Fibroblast of skin of right biceps (primary cell): ENCODE results near the gene HYAL2.

Experiments used
- DNase-seq: peaks from one replicate; pipeline ENCODE4 v3.0.0-alpha.2; 2013

Gene HYAL2

DNA sequence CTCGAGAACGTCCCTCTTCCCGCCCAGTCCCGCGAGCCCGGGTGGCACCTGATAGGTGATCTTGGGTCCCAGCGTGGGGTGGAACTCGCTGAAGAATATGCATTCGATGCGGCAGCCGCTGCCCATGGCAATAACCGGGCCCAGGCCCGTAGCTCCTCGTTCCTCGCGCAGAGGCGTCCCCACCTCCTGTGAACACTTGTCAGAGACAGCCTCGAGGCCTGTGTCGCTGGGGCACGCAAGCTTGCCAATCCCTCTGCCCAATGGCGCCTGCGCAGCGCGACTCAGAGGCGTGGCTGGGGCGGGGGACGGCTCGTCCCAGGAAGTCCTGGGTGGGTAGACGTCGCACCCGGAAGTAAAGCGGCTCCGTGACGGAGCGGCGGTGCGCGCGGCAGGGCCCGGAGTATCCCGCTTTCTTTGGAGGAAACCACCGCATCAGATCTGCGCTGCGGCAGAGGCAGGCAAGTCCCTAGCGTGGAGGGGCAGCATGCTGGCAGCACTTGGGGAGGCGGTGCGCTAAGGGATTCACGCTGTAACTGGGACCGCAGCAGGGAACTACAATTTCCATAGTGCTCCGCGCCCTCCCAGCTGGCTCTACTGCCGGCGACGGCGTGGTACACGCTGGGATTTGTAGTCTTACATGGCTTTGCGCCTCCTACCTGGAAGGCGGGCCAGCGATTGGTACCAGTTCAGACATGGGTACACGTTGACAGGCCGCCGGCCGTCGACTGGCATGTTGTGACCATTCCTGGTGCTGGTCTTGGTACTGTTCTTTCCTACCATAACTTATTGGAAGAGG, 28.2 kb upstream of the HYAL2 start, which contains the start of the genes CYB561D2 and NPRL2:
CYB561D2 (plus strand) TSS at position 336 of the 796 bp plus-strand sequence. CDS start 572 bp downstream, outside the sequence.
NPRL2 (minus strand) TSS at position 249 of the 796 bp plus-strand sequence; CDS start at position 126, 123 bp downstream.
- DNase-seq = peak; percentile 91

DNA sequence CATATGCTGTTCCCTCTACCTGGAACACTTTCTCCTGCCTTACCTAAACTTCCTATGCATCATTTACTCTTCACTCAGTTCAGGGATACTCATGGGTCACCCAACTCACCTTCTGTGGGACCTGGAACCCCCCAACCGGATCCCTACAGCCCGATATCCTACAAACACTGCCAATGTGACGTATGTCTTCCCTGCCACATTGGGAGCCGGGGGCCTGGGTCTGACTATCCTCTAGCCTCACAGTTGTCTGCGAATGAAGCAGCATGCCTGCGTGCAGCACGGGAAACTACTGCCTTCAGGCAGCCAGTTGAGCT, 27.6 kb upstream of the HYAL2 start:
- no peak for DNase-seq

DNA sequence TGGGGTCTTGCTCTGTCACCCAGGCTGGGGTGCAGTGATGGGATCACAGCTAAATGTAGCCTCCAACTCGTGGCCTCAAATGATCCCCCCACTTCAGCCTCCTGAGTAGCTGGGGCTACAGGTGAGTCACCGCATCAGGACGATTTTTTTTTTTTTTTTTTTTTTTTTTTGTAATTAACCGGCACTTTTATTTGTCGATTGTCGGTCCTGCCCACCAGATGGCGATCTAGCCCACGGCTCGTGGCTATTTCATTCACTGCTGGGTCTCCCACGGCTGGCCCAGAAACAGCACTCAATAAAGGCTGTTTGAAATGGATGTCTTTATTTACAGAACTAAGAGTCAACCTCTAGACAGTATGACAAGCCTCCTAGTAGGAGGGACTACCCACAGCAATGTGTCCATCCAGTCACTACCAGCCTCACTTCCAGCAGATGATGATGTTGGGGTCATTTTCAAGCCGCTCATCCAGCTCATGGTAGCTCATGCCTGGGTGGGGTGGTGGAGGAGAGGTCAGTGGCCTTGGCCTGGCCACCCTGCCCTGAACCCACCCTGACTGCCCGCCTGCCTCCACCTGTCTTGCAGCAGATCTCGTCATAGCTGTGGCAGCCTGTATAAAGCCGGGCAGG, 24.8 kb upstream of the HYAL2 start:
- peak; percentile 76 for DNase-seq

DNA sequence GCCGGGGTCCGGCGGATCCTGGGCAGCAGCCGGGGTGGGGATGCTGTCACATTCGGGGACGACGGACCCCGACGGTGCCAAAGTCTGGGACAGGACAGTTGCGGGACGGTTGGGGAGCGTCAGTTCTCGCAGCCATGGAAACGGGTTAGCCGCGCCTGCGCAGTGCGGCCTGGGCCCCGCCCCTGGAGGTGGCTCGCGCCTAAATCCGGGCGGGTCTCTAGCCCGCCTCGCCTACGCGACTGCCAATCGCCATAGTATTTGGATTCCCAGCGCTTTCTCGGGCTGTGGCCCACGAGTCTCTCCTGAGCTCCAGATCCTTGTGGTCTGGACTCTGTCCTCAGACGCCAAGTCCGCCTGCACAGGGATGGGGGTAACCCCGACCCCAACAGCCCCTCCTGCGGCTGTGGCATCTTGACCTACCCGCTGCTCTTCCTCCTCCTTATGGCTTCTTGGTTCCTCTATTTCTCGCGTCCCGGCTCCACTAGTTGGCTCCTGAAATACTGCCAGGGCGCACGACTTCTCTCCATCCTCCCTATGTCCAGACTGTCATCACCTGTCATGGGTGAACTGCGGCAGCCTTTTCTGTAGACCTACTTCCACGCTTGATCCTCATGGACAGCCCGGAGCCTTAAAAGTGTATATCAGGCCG, 23.2 kb upstream of the HYAL2 start, which contains the start of gene ZMYND10:
ZMYND10 (minus strand) TSS at position 147 of the 649 bp plus-strand sequence. CDS start 153 bp downstream, outside the sequence.
- DNase-seq = peak; percentile 51

DNA sequence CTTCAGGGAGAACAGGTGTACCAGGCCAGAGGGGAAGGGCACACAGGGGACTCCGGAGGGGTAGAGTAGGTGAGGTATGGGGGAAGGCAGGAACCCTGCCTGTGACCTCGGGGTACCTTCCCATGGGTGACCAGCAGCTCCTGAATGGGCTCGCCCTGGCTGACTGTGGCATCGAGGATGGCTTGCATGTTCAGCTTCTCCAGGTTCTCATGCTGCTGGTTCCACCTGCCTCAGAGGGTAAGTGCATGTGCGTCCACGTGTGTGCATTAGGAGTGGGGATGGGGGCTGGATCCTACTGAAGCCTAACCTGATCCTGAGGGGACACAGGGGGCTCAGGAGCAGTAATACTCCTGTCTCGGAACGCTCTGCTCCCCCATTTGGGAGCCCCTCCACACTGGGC, 22.5 kb upstream of the HYAL2 start:
- DNase-seq = no peak

DNA sequence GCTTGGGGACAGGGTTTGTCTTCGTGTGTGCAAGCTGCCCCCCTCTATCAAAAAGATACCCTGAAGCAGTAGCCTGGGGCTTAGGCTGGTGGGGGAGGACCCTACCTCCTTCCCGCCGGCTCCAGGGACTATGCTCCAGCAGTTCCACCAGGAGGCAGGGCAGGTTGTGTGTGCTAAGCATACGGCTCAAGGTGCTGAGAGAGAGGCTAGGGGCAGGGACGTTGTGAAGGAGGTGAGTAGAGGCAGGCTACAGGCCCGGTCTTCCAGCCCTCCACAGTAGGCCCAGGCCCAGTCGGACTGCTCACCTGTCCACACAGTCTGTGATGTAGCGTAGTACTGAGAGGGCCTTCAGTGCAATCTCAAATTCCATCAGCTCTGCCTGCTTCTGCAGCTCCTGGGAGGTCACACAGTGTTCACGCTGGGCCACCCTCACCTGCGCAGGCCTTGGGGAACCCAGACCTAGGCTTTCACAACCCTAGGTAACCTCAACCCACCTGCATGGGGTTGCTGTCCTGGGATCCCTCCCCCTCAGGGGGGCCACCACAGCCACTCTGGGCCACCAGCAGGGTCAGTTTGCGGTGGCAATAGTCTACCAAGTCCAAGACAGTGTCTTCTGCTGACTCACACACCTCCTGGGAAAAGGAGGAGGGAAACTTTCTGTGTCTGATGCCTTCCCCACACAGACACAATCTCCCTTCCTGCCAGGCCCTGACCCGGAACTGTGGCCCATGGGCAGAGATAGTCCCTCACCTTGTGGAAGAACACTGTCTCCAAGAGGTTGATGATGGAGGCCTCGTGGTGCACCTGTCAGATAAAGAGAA, 20.5 kb upstream of the HYAL2 start:
- no peak for DNase-seq

DNA sequence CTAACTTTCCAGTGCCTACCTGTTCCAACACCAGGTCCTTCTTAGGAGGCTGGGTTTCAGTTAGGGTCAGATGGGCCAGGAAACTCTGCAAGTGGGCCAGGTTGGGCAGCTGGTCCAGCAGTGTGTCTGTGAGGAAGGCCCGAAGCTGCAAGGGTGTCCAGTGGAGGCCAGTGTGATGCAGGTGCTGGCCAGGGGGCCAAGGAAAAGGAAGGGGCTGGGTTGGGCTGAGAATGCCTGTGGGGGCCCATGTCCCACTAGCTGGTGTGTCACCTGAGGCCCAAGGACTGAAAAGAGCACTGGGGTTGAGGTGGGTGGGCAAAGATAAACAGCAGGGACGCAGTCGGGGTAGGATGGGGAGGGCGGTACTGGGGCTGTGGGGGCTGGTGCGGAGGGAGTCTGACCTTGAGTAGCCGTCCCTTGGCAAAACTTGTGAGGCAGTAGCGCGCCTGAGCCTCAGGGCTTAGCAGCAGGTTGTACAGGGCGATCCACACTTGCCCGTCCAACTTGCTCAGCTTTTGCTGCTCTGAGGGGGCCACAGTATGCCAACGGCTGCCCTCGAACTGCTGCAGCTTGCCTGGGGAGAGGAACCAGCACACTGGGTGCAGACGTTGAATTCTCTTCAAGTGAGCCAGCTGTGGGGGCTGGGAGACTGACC, 19.6 kb upstream of the HYAL2 start:
- no peak for DNase-seq

DNA sequence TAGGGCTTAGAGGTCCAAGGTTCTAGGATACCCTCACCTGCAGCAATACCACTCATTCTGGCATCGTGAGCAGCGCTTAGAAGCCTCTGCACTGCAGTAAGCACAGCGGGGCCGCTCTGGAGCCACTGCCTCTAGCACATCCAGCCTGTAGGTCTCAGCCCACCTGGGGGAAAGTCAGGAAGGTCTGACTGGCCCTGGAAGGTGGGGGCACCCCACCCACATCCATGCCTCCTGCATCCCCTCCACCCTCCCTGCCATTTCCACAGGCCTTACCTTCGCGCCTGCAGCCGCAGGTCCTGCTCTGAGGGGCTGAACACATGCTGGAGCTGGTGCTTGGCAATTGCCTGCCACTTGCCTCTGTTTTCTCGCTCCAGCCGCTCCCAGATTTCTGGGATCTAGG, 19.0 kb upstream of the HYAL2 start:
- no peak for DNase-seq

DNA sequence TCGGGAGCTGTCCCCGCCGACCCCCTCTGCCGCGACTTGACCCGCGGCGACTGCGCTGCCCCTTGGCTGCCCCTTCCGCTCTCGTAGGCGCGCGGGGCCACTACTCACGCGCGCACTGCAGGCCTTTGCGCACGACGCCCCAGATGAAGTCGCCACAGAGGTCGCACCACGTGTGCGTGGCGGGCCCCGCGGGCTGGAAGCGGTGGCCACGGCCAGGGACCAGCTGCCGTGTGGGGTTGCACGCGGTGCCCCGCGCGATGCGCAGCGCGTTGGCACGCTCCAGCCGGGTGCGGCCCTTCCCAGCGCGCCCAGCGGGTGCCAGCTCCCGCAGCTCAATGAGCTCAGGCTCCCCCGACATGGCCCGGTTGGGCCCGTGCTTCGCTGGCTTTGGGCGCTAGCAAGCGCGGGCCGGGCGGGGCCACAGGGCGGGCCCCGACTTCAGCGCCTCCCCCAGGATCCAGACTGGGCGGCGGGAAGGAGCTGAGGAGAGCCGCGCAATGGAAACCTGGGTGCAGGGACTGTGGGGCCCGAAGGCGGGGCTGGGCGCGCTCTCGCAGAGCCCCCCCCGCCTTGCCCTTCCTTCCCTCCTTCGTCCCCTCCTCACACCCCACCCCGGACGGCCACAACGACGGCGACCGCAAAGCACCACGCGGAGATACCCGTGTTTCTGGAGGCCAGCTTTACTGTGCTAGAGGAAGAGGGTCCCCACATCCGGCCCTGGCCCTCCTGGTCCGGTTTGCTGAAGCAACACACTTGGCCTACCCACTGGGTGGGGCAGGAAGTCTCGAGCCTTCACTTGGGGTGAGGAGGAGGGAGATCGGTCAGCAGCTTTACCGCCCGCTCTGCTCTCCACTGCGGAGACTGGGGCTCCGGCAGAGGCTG, 18.1 kb upstream of the HYAL2 start, which contains the start of gene RASSF1:
RASSF1 (minus strand) TSS at position 389 of the 882 bp plus-strand sequence; CDS start at position 358, 31 bp downstream.
- peak; percentile 77 for DNase-seq

DNA sequence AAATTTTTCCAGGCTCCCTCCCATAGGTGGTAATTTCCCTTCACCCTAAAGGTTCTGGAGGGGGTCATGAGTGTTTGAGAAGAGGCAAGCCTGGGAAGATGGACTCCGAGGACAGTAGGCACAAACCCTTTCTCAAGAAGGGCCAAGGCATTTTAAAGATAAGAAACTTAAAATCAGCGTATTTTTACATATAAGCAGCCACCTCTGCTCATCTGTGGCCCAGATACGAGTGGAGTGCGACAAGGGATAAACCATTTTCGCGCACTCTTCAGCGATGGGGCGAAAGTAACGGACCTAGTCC, 17.6 kb upstream of the HYAL2 start:
- no peak for DNase-seq

DNA sequence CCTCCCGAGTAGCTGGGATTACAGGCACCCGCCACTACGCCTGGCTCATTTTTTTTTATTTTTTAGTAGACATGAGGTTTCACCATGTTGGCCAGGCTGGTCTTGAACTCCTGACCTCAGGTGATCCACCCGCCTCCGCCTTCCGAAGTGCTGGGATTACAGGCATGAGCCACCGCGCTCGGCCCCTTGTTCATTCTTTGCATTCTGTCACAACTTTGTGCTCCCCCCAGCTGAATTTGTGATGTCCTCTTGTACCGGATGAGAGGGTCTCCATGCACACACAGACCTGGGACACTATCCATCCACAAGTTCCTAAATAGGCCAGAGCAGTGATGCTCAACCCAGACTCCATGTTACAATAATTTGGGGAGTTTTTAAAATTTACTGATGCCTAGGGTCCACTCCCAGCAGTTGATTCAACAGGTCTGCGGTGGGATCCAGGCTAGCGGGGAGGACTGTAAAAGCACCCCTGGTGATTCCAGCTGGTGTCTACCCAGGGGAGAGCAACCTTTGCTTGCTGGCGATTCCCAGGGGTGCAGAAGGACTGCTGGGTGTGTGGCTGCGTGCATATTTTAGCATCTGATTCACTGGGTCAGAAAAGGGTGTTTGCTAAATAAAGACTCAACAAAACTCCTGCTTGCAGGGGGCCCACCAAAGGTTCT, 17.1 kb upstream of the HYAL2 start:
- DNase-seq = peak; percentile 78

DNA sequence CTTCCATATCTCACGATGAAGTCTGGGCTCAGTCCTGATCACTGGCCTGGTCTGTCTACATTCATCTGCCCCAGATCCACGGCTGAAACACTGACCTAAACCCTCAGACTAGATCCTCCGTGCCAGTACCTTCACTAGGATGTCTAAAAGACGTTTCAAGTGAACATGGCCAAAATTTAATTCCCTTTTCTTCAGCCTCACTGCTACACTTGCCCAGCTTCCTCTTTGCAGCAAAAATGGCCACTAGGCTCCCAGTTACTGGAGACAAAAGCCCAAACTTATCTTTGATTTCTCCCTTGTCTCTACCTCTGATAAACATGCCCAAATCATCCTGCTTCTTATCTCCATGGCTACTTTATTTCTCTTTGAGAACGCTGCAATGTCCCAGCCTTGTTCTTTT, 16.4 kb upstream of the HYAL2 start:
- DNase-seq = no peak

DNA sequence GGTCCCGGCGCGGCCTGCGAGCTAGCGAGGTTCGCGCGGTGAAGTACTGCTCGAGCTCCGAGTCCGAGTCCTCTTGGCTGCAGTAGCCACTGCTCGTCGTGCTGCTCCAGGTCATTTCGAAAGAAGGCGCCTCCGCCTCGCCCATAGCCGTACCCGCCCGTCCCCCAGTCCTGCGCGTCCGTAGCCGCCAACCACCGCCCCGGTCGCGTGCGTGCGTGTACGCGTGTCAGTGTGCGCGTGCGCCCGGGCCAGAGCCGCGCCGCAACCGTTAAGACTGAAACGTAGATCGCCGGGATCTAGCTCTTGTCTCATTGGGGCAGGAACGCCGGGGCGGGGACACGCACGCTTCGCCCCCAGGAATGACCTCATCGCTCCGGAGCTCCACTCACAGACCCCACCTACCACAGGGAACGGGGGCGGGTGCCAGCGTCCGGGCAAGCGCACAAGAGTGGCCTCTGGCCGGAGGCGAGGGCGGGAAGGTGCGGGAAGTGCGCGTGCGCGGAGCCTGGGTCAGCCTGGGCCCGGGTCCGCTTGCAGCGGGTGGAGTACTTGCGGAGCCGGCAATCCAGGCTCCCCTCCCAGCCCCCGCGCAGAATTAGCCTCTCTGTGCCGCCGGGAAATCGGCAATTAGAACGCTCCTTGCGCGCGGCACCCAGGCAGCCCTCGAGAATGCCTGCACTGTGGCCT, 14.8 kb upstream of the HYAL2 start:
- peak; percentile 99 for DNase-seq

DNA sequence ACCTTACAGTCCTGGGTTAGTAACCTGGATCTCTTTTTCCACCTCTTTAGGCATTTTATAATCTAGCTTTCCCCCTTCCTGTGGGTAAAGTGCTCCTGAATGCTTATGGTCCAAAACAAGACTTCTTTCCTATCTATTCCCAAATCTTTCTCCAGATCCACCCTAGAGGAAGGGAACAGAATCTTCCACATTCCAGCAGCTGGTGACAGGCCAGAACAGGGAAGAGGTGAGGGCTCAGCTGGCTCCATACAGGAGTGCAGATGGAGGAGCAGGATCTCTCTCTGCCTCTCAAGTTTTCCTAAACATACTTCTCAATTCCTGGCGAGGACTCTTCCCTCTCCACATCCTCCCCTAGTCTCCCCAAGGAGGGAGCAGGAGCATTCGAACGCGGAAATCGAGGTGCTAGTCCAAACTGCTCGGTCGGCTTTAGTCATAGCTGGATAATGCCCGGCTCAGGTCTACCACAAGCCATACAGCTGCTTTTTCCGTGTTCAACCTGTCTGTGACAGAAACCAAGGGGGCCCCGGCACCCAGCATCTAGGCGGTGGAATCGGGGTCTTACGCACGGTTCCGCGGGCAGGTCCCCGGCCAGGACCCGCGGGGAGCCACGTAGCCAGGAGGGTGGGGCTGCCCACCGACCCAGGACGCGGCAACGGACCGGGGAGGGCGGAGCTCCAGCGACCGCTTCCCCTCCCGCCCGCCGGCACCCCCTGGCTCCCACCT, 14.1 kb upstream of the HYAL2 start:
- DNase-seq = peak; percentile 31

DNA sequence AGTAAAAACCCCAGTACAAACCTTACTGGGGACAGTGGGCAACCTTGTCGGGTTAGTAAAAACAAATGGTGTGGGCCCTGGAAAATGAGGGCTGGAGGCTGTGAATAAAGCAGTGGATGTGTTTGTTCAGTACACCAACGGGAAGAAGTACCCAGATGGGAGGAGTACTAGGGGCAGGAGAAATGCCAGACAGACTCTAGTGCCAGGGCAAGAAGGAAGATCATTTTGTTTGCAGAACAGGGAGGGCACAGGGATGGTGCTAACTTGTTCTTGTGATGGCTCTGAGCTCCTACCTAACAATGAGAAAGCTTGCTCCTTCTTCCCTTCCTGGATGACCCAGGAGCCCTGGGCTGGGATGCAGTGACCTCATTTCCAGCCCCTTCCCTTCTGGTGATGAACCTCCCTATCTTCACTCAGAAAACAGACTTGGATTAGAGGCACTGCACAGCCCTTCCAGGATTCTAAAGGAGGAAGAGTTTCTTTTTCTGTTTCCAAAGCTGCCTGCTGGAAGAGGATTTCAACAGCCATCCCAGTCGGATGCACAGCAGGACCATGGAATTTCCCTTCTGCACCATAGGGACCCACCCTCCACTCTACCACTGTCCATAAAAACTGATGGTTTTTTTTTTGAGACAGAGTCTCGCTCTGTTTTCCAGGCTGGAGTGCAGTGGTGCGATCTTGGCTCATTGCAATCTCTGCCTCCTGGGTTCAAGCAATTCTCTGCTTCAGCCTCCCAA, 12.0 kb upstream of the HYAL2 start:
- no peak for DNase-seq

DNA sequence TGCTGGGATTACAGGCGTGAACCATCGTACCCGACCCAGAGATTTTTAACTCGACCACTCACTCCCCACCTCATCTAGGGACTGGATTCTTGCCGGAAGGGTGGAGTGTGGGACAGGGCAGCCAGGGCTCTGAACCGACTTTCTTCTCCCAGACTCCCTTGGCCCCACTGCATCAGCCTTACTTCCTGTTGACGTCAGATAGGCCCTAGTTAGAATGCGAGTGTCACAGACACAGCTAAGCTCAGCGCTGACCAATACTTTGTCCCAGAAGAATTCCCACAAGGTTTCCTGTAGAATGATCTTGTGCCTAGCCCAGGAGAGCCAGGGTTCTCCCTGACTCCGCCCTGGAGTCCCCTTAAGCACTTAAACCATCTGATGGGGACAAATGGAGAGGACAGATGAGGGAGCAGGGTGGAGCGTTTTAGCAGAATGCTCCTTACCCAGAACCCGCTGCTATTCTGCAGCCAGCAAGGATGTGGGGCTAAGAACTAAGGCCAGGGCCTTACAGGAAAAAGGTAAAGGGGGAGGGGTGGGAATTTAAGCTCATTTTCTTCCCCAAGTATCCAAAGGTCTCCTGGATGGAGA, 11.3 kb upstream of the HYAL2 start:
- peak; percentile 55 for DNase-seq

DNA sequence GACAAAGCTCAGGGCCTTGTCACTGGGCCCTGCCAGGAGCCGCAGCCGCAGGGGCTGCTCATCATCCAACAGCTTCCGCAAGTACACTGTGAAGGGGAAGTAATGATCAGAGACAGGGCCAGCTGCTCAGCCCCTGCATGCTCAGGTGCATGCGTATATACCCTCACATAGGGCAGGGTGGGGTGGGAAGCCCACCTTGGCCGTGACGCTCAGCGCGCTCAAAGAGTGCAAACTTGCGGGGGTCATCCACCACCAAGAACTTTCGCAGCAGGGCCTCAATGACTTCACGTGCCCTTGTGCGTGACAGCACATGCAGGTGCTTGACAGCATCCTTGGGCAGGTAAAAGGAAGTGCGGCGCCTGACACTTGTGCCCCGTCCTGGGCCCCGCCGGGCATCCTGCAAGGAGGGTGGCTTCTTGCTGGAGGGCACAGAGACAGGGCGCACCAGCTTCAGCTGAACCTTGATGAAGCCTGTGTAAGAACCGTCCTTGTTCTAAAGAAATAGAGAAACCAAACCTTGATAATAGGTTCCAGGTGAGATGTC, 8.9 kb upstream of the HYAL2 start:
- no peak for DNase-seq

DNA sequence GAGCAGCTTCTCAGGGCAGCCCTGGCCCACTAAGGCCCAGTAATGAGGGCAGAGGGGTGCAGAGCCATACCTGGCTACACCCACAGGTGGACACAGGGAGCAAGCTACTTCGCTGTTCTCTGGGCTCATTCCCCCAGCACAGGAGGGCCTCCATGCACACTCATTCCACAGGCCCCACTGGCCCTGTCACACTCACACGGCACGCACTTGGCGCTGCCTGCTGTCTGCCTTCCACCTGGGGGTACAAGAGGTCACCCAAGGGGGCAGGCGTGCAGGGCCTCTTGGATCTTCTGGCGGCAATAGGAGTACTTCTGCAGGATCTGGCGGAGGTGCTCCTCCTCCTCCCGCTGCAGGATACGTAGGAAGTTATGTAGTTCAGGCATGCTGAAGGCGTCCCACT, 7.8 kb upstream of the HYAL2 start:
- DNase-seq = no peak
